Mammary epithelial cell (primary cell): ENCODE data around the gene SMIM44.

Source experiments
- EZH2 ChIP-seq: IDR thresholded peaks from 2 replicates; pipeline ENCODE4 v1.6.1; 2012; ENCODE audit warnings: low read length, inconsistent platforms, borderline replicate concordance
- TF ChIP-seq, protein P1 (sequence below), 2 donors: IDR thresholded peaks in 1 of 2; conservative IDR thresholded peaks in 1 of 2; 2 replicates each; pipeline ENCODE4 v1.5.1; 2011 to 2012; ENCODE audit warnings: inconsistent platforms in 2 of 2, low read length in 2 of 2, mild to moderate bottlenecking in 2 of 2, control low read depth in 1 of 2, low read depth in 1 of 2; ENCODE audit not compliant: insufficient read depth in 1 of 2; ENCODE audit errors: extremely low read depth in 1 of 2

GRCh38 chr19:3454656-3455392 is 28.4 kb downstream of the SMIM44 start:
- no peak for TF ChIP-seq EZH2
- TF ChIP-seq, protein P1, sequence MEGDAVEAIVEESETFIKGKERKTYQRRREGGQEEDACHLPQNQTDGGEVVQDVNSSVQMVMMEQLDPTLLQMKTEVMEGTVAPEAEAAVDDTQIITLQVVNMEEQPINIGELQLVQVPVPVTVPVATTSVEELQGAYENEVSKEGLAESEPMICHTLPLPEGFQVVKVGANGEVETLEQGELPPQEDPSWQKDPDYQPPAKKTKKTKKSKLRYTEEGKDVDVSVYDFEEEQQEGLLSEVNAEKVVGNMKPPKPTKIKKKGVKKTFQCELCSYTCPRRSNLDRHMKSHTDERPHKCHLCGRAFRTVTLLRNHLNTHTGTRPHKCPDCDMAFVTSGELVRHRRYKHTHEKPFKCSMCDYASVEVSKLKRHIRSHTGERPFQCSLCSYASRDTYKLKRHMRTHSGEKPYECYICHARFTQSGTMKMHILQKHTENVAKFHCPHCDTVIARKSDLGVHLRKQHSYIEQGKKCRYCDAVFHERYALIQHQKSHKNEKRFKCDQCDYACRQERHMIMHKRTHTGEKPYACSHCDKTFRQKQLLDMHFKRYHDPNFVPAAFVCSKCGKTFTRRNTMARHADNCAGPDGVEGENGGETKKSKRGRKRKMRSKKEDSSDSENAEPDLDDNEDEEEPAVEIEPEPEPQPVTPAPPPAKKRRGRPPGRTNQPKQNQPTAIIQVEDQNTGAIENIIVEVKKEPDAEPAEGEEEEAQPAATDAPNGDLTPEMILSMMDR (conservative IDR thresholded peaks at IDR 0.05 in 1 of 2, IDR thresholded peaks at IDR 0.05 in 1 of 2; ENCODE audit: extremely low read depth in 1 of 2, insufficient read depth in 1 of 2, low read depth in 1 of 2, low read length in 2 of 2), result no peak
